Measurements from ENCODE around the gene BDH1. TPM values are rescaled to one million over a fixed set of nuclear protein-coding genes. Genes with fewer than 3 reads are reported as not detected.
A peak's percentile ranks its signal among the peaks of the same experiment; 100 is the strongest.
"Not testable (repeated sequence)": the region's sequence is repeated elsewhere in the genome, so short reads cannot be mapped to it uniquely, and the experiment has no call there.

Gene BDH1, protein sequence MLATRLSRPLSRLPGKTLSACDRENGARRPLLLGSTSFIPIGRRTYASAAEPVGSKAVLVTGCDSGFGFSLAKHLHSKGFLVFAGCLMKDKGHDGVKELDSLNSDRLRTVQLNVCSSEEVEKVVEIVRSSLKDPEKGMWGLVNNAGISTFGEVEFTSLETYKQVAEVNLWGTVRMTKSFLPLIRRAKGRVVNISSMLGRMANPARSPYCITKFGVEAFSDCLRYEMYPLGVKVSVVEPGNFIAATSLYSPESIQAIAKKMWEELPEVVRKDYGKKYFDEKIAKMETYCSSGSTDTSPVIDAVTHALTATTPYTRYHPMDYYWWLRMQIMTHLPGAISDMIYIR
- total RNA-seq: 57.9 TPM
- long read RNA-seq, transcript BDH1-202 (7 exons, 3,455 nt): major isoform, 66 of 96 reads
- long read RNA-seq, transcript BDH1-203 (8 exons, 3,546 nt): minor isoform, 12 of 96 reads
- long read RNA-seq, partial matches to known transcripts: 6 of 96 reads
- long read RNA-seq, other reads (novel, unspliced or antisense): 9 of 96 reads

DNA sequence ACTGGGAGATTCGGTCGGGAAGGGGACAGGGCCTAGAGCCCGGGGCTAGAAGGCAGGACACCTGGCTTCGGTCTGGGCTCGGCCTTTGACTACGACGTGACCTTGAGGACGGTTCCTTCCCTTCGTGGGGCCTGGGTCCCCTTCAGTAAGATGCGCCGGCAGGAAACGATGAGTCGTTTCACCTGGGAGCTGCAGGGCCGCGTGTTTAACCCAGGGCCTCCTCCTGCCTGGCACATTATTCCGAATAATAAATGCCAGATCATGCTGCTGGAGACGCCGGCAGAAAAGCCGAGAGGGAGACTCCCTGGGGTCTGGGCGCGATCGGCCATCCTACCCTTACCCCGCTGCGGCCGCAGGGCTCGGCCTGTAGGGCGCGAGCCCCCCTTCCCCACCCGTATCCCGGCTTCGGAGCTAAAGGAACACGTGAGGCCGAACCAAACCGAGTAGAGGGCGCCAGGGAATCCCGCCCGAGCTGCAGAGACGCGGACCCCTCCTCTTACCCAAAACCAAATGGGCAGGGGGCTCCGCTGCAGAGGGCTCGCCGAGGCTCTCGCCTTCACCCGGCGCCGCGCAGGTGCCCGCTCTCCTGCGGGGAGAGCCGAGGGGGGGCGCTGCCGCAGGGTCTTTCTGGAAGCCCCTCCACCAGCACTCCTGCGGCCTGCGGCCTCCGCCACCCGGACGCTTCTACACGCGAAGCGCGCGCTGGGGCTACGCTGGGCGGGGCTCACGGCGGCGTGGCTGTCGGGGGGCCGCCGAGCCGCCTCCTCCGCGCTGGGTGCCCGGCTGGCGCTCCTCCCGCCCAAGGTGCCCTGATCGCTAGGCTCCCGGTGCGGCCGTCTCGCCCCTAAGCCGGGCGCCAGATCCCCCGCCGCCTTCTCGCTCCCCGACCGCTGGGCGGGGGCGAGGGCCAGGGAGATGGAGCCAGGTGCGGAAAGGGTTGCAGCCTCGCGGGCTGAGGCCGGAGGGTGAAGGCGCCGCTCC is at the start of gene BDH1:
Gene BDH1, minus strand, starts transcription at position 688 of the 981 bp plus-strand sequence. CDS start 9,525 bp downstream, outside the sequence.
- intact Hi-C loops (cut with DNase I): no loop called here
- peak; percentile 50 for DNase-seq
- ATAC-seq (ENCODE audit: poor library complexity): peak; percentile 45

DNA sequence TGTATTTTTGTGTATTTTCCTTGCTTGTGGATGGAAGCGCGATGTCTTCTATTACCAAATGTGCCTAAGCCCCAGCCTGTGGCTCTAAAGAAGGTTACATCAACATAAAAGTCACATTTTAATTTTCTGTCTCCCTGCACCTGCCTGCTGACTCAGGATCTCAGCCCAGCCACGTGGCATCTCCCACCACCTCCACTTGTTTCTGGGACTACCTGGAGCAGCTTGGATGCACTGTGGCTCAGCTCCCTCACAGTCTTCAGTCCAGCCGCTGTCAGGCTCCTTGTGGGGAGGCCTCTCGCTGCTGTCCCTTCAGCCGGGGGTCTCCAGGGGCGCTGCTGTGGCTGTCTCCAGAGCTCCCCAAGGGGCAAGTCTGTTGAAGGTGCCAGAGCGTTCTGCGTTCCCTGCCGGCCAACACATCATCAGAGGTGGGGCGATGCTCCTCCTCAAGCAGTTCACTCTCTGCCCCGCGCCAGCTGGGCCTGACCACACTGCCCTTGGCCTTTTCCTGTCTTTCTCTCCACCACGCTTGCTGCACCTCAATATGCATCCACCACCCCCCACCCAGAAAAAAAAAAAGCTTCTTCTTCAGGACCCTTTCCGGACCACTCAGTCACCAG is 47.7 kb upstream of the BDH1 start:
- intact Hi-C loops (cut with DNase I): no loop called here
- ATAC-seq (ENCODE audit: poor library complexity) (no peak), DNase-seq (no peak)

DNA sequence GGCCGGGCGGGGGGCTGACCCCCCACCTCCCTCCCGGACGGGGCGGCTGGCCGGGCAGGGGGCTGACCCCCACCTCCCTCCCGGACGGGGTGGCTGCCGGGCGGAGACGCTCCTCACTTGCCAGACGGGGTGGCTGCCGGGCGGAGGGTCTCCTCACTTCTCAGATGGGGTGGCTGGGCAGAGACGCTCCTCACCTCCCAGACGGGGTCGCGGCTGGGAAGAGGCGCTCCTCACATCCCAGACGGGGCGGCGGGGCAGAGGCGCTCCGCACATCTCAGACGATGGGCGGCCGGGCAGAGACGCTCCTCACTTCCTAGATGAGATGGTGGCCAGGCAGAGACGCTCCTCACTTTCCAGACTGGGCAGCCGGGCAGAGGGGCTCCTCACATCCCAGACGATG is 46.6 kb upstream of the BDH1 start:
- DNase-seq; ATAC-seq (ENCODE audit: poor library complexity); intact Hi-C loops (cut with DNase I): not testable (repeated sequence)

DNA sequence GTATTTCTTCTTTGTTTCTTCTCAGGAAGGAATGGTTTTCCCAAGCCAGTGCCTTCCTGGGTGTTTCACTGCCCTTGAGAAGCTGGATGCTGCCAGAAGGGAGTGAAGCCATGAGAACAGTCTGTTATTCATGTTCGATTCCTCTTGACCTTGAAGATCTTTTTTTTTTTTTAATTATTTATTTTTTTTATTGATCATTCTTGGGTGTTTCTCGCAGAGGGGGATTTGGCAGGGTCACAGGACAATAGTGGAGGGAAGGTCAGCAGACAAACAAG is 45.7 kb upstream of the BDH1 start:
- intact Hi-C loops (cut with DNase I); DNase-seq; ATAC-seq (ENCODE audit: poor library complexity): not testable (repeated sequence)

DNA sequence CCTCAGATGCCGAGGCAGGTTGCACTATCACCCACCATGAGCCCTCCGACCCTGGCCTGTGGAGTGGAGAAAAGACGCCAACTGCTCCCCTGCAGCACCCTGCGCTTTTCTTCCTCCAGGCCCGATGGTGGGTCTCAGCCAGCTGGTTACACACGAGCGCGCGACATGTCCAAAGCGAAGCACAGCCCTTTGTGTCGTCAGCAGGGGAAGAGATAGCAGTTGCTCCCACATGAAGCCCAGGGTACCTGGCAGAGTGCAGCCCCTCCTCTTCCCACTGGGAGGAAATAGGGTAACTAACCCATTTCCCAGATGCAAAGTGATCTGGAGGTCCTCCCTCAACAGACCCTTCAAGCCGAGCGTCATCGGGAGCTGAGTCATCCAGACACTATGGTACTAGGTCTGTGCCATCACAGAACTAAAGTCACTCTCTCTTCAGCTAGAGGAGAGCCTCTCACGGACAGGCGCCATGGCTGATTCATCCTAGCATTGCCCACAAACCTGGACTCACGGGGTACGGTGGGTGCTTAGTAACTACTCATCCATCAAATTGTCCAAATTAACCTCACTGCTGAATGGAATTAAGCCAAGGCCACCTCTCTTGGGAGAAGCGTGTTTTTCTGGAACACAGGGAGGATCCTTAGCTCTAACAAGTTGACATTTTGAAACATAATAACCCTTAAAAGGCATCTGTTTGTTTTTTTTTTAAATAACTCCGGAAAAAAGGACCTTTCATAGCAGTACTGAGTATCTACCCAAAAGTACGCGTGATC is 45.2 kb upstream of the BDH1 start:
- intact Hi-C loops (cut with DNase I): no loop called here
- no peak for ATAC-seq (ENCODE audit: poor library complexity)
- no peak for DNase-seq

DNA sequence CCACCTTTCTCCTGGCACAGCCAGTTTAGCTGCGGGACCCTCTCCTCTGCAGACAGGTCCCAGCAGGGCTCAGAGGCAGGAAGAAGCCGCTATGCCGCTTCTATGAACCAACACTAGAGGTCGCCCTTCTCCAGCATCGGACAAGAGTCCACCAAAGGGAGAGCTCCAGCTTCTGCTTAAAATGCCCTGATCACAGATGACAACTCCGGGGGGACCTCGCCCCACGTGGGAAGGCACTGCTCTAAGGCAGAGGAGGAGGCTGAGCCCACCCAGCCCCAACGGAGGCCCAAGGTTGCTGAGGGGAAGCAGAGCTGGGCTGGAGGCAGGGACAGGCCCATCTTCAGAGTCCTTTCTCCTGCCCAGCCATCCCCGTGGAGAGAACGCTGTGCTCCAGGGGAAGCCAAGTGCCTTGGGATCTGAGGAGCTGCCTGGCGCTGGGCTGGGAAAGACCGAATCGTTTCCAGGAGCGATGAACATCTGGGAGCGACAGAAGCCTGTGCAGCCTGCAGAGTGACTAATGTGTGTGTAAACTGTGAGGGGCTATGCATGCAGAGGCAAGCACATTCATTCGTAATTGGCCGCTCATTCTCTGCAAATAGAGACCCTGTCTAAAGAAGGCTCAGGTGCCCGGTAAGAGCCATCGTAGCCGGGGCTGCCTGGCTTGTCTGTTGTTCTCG is 43.5 kb upstream of the BDH1 start:
- ATAC-seq (ENCODE audit: poor library complexity): peak; percentile 91
- DNase-seq: peak; percentile 71
- intact Hi-C loops (cut with DNase I): no loop called here

DNA sequence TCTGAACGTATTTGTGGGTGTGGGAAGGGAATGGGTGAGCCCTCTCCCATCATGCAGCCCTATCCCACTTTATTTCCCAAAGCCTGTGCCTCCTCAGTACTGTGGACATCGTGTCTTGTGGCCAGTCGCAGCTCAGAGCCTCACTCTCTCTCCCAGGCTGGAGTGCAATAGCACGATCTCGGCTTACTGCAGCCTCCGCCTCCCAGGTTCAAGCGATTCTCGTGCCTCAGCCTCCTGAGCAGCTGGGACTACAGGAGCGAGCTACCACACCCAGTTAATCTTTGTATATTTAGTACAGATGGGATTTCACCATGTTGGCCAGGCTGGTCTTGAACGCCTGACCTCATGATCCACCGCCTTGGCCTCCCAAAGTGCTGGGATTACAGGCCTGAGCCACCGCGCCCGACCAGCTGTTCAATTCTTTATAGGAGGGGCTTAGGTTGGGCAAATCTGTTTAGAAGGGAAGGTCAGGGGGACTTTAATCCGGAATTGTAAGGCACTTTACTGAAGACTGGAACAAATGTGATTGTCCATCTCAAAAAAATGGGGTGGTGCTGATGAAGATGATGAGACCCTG is 42.7 kb upstream of the BDH1 start:
- no peak for DNase-seq
- intact Hi-C loops (cut with DNase I): no loop called here
- no peak for ATAC-seq (ENCODE audit: poor library complexity)

DNA sequence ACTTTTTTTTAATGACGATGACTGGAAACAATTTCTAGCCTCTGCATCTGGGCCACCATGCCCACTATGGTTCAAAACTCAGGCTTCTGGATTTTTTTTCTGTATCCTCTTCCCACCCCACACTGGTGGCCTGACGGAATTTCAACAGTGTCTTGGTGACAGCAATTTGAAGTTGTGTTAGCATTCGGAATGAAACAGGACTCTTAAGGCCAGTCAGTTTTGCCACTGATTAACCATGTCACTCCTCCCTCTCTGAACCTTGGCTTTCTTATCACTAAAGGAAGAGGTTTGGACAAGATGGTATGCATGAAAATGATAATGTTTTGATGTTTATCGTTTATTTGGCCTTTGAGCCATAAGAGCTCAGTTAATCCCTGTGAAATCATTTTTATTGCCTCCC is 41.6 kb upstream of the BDH1 start:
- ATAC-seq (ENCODE audit: poor library complexity) (no peak), DNase-seq (no peak)
- intact Hi-C loops (cut with DNase I): no loop called here

DNA sequence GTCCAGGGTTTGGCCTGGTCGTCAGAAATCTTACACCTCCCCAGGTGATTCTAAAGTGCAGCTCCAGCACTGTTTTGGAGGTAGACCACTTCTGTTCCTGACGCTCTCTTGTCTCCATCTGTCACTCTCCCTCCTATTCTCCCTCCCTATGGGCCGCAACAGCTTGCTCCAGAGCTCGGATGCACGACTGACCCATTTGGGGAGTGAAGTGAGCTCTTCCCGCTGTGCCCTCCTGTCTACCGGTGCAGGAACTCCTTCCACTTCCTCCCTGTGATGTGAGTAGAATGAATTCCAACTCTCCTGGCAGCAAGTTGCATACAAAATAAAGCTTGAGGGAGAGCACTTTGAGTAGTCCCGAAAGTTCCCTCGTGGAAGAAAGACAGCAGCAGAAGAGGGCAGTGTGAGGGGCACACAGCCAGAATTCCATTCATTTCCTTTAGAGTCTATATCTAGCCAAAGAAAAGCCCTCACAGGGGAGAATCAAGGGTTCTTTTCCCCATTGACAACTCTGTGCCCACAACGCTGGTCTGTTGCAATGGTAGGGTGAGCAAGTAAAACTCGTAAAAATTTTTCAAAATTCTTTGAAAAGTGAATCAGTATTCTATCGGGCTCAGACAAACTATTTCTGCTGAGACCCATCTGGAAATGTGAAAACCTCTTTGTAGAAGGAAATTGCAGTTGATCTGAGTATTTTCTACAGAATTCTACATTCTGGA is 39.9 kb upstream of the BDH1 start:
- intact Hi-C loops (cut with DNase I): no loop called here
- DNase-seq: no peak
- no peak for ATAC-seq (ENCODE audit: poor library complexity)

DNA sequence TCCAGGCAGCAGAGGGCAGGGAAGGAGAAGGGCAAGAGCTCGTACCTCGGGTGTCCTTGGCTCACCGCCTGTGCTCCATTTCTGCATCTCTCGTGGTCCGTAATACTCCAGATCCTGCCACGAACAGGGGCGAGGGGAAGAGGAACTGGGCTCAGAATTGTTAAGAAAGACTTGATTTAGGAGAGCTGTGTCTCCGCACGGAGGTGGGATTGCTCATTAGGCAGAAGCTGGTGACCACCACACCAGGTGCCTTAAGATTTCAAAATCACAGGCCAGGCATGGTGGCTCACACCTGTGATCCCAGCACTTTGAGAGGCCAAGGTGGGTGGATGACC is 37.2 kb upstream of the BDH1 start:
- DNase-seq (no peak), ATAC-seq (ENCODE audit: poor library complexity) (no peak)
- intact Hi-C loops (cut with DNase I): no loop called here

DNA sequence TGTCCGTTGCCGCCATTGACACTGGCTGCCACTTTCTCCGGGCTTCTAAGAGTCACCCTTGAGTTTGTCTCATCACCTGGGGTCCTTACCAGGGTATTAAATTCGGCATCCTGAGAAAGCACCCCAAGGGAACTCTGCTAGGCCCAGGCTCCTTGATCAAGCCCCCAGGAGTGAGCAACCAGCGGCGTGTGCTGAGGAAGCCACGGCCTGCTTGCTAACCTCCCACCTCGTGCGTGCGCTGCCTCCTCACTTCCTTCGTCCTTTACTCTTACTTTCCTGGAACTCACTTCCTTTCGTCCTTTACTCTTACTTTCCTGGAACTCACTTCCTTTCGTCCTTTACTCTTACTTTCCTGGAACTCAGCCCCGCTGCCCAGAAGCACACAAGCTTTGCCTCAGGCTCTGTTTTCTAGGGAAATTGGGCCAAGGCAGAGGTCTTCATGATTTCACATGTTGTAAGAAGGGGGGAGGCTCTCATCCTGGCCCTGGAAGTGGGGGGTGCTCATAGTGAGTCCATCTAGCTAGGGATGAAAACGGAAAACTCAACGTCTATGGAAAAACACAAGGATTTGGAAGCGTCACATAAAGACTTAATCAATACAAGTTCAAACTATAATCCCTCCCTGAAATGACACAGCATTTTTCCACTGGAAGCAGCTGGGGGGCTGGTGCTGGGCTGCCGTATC is 36.7 kb upstream of the BDH1 start:
- intact Hi-C loops (cut with DNase I): no loop called here
- ATAC-seq (ENCODE audit: poor library complexity): no peak
- DNase-seq: no peak

DNA sequence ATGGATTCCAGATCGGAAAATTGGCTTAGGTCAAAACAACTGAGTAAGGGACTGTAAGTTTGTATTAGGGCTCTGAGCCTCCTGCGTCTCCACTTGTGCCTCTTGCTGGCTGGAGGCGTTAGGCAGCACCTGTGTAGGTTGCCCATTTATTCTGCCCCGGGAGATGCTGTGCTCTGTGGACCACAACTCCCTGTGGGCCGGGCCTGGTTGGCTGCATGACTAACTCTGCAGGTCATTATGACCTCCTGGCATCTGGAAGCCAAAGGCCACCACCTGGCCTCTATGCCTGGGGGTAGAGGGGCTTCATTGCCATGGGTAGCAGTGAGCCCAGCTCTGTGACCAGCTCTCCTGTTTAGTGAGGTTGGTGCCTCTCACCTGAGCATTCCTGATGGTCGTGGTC is 36.0 kb upstream of the BDH1 start:
- intact Hi-C loops (cut with DNase I): no loop called here
- ATAC-seq (ENCODE audit: poor library complexity) (no peak), DNase-seq (no peak)

DNA sequence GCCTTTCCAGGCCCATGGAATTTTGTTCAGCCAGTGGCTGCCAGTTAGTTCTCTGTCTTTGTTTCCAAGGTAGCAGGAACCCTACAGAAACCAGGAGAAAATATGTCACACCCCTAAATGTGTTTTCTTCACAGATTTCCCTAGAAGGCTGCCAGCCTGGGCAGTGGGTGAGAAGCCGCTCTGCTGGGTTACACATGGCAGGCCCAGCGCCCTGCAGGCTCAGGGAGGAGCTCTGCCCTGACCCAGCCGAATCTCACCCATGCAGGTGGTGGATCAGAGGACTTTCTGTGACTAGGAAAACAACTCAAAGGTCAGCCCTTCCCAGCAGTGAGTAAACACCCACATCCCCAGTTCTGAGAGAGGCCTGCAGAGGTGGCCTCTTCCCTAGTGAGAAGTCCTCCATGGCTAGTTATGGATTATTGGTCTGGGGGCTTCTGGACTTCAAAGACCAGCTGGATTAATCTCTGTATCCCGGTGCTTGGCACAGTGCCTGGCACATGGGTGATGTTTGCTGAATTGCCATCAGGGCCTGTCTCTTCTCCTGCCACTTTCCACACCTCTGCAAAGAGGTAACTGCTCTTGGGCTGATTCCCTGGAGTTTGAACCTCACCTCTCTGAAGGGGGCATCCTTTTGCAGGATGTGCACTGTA is 34.7 kb upstream of the BDH1 start:
- no peak for DNase-seq
- ATAC-seq (ENCODE audit: poor library complexity): no peak
- intact Hi-C loops (cut with DNase I): no loop called here

DNA sequence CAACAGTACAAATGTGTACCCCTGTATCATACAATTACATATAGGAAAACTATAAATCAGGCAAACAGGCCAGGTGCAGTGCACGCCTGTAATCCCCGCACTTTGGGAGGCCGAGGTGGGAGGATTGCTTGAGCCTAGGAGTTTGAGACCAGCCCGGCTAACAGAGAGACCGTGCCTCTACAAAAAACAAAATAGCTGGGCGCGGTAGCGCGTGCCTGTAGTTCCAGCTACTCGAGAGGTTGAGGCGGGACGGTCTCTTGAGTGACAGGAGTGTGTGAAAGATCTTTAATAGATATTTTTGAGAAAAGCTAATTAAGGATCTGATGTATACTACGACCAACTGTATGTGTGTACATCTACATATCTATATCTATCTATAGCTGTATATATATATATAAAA is 33.8 kb upstream of the BDH1 start:
- ATAC-seq (ENCODE audit: poor library complexity) (no peak), DNase-seq (no peak)
- intact Hi-C loops (cut with DNase I): no loop called here

DNA sequence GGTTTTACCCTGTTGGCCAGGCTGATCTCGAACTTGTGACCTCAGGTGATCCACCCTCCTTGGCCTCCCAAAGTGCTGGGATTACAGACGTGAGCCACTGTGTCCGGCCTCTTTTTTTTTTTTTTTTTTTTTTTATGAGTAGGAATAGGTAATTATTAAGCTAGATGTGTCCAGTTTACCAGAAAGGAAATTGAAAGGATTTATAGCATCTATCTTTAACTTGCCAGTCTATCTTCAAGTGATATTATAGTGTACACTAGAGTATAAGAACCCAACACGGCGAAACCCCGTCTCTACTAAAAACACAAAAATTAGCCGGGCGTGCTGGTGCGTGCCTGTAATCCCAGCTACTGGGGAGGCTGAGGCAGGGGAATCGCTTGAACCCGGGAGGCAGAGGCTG is 31.0 kb upstream of the BDH1 start:
- intact Hi-C loops (cut with DNase I); ATAC-seq (ENCODE audit: poor library complexity); DNase-seq: not testable (repeated sequence)

DNA sequence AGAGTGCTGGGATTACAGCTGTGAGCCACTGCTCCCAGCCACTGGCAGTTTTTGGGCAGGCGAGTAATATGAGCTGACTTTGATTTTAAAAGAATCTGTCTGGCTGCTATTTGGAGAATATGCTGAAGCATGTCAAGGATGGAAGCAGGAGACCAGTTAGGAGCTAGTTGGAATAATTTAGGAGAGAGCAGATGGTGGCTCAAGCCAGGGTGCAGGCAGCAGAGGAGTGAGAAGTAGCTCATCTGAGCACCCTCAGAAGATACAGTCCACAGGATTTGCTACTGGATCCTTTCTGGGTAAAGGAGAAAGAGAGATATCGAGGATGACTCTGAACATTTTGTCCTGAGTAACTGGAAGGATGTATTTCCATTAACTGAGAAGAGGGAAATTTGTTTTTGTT is 30.4 kb upstream of the BDH1 start:
- DNase-seq (no peak), ATAC-seq (ENCODE audit: poor library complexity) (no peak)
- intact Hi-C loops (cut with DNase I): no loop called here

Measured in Right ventricle myocardium superior (tissue), 1 donor.